ENCODE measurements around the gene KCNJ8.
"Not testable (repeated sequence)": the region's sequence is repeated elsewhere in the genome, so short reads cannot be mapped to it uniquely, and the experiment has no call there.

Gene KCNJ8

DNA sequence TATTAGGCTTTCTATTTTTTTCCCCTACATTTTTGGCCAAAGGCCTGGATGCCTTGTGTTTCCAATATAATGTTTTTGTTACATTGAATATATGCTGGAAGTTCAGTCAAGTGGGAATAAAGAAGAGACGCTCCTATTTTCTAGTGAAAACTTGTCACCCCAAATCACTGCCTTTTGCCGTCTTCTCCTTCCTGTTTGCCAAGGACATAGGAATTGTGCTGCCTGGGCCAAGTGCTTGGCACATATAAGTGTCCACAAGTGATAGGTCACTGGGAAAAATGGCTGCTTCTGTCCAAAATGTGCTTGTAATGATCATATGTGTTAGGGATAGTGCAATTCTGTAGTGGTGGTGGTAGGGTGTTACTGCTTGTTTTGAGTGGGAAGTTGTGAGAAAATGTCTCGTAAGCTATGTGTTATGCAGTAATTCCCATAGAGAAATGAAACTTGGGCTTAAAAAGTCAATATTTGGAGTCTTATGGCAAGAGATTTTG is 11.6 kb upstream of the KCNJ8 start:
- no peak for DNase-seq (ENCODE audit: low read depth)
- H3K4me3 ChIP-seq (ENCODE audit: low read depth, low read length), result no peak overlapping the region
- TF ChIP-seq, protein P1, sequence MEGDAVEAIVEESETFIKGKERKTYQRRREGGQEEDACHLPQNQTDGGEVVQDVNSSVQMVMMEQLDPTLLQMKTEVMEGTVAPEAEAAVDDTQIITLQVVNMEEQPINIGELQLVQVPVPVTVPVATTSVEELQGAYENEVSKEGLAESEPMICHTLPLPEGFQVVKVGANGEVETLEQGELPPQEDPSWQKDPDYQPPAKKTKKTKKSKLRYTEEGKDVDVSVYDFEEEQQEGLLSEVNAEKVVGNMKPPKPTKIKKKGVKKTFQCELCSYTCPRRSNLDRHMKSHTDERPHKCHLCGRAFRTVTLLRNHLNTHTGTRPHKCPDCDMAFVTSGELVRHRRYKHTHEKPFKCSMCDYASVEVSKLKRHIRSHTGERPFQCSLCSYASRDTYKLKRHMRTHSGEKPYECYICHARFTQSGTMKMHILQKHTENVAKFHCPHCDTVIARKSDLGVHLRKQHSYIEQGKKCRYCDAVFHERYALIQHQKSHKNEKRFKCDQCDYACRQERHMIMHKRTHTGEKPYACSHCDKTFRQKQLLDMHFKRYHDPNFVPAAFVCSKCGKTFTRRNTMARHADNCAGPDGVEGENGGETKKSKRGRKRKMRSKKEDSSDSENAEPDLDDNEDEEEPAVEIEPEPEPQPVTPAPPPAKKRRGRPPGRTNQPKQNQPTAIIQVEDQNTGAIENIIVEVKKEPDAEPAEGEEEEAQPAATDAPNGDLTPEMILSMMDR (IDR thresholded peaks at IDR 0.05; ENCODE audit: low read depth, low read length, missing control alignments), result no peak

DNA sequence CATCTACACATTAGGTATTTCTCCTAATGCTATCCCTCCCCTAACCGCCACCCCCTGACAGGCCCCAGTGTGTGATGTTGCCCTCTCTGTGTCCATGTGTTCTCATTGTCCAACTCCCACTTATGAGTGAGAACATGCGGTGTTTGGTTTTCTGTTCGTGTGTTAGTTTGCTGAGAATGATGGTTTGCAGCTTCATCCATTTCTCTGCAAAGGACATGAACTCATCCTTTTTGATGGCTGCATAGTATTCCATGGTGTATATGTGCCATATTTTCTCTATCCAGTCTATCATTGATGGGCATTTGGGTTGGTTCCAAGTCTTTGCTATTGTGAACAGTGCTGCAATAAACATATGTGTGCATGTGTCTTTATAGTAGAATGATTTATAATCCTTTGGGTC is 8.2 kb upstream of the KCNJ8 start:
- H3K4me3 ChIP-seq (ENCODE audit: low read depth, low read length); DNase-seq (ENCODE audit: low read depth): not testable (repeated sequence)

DNA sequence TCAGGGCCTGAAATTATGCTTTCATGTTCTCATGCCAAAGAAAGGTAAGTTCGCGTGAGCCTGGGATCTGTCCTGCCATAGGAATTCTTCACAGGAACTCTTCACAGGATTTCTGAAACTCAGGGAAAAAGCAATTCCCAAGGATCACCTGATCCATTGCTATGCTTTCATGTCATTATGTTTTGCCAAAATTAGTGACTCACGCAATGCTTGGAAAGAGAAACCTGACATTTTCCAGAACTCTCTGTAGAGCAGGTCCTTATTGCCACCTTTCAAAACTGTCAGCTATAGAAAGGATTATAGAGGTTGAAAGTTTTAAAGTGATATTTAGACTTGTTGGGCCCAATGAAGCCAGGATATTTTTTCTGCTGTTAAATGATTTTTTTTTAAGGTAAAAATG is 6.3 kb upstream of the KCNJ8 start:
- H3K4me3 ChIP-seq (ENCODE audit: low read depth, low read length), result no peak overlapping the region
- TF ChIP-seq, protein P1 (IDR thresholded peaks at IDR 0.05; ENCODE audit: low read depth, low read length, missing control alignments), result no peak
- DNase-seq (ENCODE audit: low read depth), result no peak

DNA sequence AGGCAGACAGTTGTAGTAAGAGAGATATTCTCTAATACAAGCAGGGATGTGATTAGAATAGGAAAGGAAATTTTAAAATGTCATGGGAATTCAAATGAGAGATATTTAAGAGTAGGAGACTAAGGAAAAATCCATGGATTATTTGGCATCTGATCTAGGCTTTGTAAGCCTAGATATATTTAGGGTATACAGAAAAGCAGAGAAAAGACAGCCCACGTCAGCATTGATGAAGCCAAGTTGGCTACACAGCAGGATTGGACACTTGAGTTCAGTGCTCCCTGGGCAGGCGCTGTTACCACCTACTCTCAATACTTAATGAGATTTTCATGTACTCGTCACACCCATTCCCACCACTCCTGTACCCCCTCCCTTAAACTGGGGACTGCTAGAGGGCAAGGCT is 1.7 kb upstream of the KCNJ8 start:
- no peak for DNase-seq (ENCODE audit: low read depth)
- TF ChIP-seq, protein P1 (IDR thresholded peaks at IDR 0.05; ENCODE audit: low read depth, low read length, missing control alignments), result no peak
- no peak overlapping the region for H3K4me3 ChIP-seq (ENCODE audit: low read depth, low read length)

DNA sequence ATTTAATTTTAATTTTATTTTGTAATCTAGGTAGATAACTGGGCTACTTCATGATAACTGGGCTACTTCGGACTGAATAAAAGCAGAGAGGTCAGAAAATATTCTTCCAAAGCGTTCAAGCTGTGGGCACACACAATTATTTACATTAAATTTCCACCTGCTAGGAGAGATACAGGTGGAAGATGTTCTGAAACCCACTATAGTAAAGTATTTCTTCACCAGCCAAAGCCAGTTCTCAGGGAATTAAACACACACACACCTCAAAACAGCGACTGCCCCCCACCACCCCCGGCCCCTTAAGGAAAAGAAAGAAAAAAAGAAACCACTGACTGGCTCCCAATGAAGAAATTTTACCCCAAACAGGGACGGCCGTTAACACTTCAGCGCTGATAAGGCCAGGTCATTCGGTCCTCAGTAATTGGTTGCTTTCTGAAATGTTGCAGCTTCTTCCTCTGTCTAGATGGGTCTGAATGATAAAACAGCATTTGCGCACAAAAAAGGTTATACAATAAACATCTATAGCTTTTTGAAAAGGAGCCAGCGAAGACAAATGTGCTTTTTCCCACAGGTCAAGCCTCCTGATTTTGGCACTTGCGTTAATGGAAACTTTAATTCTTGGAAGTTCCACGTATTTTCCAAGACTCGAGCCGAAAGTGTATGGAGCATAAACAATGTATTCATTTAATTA is 771 bp upstream of the KCNJ8 start:
- TF ChIP-seq, protein P1 (IDR thresholded peaks at IDR 0.05; ENCODE audit: low read depth, low read length, missing control alignments), result no peak
- H3K4me3 ChIP-seq (ENCODE audit: low read depth, low read length), result no peak overlapping the region
- no peak for DNase-seq (ENCODE audit: low read depth)

DNA sequence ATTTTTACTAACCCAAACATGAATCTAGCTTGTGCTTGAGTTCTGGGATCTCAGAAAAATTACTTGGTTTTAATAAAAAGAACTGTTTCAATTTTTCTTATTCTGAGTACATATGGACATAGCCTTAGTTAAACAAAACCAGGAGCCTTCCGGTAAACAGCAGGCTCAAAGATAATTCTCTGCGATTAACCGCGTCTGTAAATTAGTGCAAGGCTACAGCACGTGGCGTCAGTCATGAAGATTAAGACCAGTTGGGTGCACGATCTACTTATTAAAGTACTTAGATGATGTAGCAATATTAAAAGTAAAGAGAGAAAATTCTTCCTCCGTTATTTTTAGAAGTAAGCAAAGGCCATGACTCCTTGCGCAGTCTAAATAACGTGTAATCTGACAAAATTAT is 700 bp downstream of the KCNJ8 start:
- DNase-seq (ENCODE audit: low read depth), result no peak
- TF ChIP-seq, protein P1 (IDR thresholded peaks at IDR 0.05; ENCODE audit: low read depth, low read length, missing control alignments), result no peak
- no peak overlapping the region for H3K4me3 ChIP-seq (ENCODE audit: low read depth, low read length)

DNA sequence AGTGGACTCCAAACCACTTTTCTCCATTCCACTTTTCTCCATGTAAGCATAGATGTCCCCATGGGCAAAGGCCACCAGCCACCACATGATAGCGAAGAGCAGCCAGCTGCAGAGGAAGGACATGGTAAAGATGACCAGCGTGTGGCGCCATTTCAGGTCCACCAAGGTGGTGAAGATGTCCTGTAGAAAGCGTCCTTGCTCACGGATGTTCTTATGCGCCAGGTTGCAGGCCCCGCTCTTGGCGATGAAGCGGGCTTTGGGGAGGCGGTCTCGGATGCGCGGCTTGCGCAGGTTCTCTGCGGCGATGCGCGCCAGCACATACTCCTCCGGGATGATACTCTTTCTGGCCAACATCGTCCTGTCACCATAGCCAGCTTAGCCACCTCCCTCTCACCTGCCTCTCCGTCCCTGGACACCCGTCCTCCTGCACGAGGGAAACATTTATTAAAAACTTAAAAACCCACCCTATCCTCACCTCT is 1.2 kb downstream of the KCNJ8 start:
- no peak overlapping the region for H3K4me3 ChIP-seq (ENCODE audit: low read depth, low read length)
- DNase-seq (ENCODE audit: low read depth), result no peak
- TF ChIP-seq, protein P1 (IDR thresholded peaks at IDR 0.05; ENCODE audit: low read depth, low read length, missing control alignments), result no peak
